ENCODE data around the gene FUT1.

DNA sequence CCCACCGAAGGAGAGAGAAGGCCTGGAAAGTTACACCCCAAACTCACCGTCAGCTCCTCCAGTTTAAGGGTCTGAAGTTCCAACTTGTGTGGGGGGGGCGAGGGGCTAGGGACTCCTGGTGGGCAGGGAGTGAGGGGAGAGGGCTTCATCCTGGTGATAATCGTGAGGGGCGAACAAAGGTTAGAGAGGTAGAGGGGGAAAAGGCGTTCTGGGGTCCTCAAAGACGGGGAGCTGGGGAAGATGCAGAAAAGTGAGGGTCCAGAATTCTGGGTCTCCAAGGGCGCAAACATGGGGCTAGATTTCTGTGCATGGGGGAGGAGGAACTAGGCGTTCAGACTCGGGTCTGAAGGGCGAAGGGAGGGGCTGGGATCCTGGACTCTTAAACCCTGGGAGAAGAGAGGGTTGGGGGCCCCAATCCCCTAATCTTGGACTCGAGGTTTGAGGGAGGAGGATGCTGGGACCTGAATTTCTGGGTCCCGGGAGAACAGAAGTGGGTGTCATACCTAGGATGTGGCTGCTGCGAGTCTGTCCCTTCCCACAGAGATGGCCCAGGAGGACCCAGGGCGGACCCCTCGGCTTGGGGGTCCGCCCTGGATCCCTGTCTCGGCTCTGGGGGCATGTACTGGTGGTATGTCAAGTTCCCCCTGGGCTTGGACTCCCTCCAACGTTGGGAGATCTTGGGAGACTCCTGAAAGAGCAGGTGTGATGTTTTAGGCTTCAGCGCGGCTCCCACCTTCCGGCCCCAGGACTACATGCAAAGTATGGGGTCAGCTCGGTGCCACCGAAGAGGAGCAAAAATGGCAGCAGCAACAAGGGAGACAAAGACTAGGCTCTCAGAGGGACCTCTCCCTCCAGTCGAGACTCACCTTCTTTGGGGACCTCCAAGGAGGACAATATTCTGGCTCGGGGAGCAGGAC, 37.4 kb downstream of the FUT1 start:
- TF ChIP-seq GATA2 (IDR thresholded peaks at IDR 0.05; ENCODE audit: low read depth, low read length) (no peak), GATA3 (IDR thresholded peaks at IDR 0.05; ENCODE audit: low read depth, low read length) (no peak)

Measured in SH-SY5Y (cell line).